ENCODE data around the gene KRT86. TPM values are rescaled to one million over a fixed set of nuclear protein-coding genes. Genes with fewer than 3 reads are reported as not detected.
"Not testable (repeated sequence)": the region's sequence is repeated elsewhere in the genome, so short reads cannot be mapped to it uniquely, and the experiment has no call there.

The KRT86 gene
- total RNA-seq, 1 donor from 2014 or later = 0.45 TPM

DNA sequence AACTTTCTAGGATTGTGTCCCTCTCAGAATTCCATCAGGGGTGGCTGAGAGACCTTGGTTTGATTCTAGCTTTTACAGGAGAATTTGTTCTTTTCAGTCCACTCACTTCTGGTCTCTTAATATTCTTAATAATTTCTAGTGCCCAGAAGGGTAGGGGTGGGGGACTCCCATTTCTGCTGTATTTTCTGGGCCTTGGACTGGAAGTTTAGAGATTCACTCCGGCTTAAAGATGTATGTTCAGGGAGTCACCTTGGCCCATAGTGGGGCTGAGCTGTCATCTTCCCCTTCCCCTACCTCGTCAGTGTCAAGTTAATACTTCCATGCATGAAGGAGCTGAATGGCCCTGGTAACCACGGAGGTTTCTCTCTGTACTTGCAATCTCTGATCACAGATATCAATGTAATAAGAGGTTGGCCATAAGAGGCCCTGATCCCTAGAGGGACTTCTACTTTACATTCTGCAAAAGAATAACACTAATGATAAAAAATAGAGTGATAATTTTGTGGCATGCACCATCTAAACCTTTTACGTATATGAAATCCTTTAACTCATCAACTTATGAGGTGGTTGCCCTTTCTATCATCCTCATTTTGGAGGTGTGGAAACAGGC is 10.2 kb downstream of the KRT86 start:
- DNase-seq (ENCODE audit: low spot score) = no peak
- intact Hi-C loops (cut with DNase I) = no loop called here
- no peak for ATAC-seq

DNA sequence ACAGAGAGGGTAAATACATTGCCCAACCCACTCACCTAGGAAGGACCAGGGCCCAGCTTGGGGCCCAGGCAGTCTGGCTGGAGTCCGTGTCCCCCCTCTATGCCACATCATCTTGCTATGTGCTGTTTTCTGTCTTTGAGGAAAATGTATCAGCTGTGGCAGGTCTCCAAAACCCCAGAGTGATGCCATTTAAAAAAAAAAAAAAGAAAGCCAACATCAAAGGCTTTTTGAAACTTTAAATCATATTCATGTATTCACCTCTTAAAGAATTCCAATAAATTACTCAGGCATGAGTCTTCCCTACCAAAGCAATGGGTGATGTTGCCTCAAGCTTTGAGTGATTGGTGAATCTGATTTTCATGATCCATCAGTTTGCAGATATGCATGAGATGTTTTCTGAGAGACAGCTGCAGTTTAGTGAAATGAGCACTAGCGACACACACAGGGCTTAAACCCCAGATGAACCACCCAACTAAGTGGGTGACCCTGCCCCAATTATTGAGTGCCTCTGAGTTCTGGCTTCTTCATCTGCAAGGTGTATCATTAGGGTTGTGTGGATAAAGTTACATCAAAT is 10.8 kb downstream of the KRT86 start:
- ATAC-seq (no peak), DNase-seq (ENCODE audit: low spot score) (no peak)
- intact Hi-C loops (cut with DNase I) = no loop called here

DNA sequence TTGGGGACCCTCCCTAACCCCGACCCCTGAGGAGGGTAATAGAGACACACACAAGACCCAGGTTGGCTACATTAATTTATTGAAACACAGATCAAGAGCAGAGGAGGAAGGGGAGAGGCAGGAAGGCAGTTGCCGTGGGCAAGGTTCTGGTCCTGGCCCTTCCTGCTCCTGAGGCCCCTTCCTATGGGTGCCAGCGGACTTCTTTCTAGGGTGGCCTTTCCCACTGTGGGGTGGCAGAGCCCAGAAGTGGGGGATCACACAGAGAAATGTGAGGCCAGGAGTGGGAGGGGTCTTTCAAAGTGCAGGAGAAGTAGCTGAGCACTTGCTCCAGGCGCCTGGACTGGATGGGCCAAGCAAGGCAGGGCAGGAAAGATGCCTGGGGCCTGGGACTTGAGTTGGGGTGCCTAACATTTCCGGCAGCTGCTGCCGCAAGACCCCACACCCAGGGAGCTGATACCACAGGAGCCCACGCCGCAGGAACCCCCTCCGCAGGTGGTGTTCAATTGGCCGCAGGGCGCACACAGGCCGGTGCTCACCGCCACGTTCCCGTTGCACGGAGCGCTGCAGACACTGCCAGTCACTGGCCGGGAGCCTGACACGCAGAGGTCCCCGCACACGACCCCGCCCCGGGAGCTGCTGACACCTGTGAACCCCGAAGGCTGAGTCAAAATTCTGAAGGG is 11.5 kb downstream of the KRT86 start:
- ATAC-seq = no peak
- intact Hi-C loops (cut with DNase I) = no loop called here

DNA sequence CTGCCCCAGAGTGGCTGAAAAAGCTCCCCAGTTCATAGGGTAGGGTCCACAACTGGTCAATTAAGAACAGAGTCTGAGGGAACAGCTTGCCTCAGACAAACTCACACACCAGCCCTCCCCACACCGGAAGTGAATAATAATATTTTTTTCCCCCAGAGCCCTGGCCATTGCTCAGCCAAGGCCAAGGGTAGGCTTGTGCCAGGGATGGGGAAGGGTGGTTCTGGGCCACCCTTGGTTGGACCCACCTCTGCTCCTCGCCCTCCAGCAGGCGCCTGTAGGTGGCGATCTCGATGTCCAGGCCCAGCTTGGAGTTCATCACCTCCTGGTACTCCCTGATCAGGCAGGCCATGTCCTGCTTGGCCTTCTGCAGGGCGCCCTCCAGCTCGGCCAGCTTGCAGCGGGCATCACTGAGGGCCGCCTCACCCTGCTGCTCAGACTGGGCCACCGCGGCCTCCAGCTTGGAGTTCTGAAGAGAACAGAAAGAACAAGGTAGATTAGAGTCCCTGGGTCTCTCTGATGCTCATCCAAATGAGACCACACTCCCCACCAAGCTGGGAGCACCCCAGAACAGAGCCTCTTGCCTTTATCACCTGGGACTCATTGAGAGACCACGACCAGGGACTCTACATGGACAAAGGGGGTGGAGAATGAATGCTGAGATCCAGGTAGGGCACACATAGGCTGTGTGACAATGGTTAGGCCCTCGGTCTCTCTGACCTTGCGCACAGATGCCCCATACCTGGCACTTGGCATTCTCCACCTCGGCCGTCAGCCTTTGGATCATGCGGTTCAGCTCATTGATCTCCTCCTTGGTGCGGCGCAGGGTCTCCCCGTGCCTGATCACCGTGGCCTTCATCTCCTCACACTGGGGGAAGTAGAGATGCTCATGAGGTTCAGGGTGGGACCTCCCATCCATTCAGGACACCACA is 12.7 kb downstream of the KRT86 start:
- ATAC-seq; intact Hi-C loops (cut with DNase I); DNase-seq (ENCODE audit: low spot score): not testable (repeated sequence)

More for the DNA sequence above, 11.5 kb downstream of the KRT86 start:
- DNase-seq (ENCODE audit: low spot score) = no peak

DNA sequence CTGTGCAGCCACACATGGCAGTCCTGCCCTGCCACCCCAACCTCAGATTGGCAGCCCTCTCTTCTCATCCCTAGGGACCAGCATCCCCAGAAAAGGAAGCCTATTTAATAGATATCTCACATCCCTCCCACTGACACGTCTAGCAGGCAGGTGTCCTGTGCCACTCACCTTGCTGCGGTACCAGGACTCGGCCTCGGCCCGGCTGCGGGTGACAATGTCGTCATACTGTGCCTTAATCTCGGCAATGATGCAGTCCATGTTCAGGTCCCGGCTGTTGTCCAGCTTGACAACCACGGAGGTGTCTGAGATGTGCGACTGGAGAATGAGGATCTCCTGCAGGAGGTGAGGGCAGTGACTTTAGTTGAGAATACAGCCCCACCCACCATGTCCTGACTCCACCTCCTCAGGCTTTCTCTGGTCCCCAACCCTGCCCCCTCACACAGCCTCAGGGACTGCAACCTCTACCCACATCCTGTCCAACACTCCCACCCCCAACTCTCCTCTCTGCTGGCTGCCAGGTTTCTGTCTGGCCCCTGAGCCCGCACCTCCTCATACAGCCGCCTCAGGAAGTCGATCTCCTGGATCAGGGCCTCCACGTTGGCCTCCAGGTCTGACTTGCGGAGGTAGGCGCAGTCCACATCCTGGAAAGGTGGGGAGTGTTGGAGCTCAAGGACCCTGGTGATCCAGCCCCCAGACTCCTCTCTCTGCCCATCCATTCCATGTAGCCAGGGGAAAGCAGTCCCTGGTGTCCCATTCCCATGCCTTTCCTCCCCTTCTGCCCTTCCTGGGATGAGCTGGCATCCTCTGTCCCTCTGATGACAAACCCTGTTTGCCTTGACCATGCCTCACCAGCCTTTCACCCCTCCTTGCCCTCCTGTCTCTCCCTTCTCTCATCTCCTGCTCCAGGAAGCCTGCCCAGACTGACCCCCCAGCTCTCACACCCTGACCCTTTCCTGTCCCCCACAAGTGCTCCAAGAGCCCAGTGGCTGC is 13.7 kb downstream of the KRT86 start:
- intact Hi-C loops (cut with DNase I); ATAC-seq; DNase-seq (ENCODE audit: low spot score): not testable (repeated sequence)

DNA sequence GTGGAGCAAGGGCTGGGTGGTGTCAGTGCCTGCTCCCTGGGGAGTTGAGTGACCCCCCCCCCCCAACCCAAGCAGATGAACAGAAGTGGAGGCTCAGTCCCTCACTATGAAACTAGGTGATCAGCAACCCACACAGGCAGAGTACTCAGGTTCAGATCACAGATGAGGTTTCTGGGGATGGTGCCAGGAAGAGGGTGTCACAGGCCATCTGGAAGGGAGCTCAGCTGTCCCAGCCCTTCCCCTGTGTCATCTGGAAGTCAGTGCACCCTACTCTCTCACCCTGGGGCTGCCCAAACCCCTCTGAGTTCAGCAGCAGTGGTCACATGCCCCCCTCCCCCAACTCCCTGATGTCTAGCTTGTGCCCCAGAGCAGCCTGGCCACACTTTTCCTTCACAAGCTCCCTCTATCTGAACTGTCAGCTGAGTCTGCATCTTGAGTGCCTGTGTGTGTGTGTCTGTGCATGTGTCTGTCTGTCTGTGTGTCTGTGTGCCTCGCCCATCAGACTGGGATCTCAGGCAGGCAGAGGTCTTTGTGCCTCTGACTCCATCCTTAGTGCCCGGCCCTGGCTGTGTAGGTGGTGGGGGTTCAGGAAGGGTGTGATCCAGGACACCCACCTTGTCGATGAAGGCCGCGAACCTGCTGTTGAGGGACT is 16.2 kb downstream of the KRT86 start:
- intact Hi-C loops (cut with DNase I) = not testable (repeated sequence)

DNA sequence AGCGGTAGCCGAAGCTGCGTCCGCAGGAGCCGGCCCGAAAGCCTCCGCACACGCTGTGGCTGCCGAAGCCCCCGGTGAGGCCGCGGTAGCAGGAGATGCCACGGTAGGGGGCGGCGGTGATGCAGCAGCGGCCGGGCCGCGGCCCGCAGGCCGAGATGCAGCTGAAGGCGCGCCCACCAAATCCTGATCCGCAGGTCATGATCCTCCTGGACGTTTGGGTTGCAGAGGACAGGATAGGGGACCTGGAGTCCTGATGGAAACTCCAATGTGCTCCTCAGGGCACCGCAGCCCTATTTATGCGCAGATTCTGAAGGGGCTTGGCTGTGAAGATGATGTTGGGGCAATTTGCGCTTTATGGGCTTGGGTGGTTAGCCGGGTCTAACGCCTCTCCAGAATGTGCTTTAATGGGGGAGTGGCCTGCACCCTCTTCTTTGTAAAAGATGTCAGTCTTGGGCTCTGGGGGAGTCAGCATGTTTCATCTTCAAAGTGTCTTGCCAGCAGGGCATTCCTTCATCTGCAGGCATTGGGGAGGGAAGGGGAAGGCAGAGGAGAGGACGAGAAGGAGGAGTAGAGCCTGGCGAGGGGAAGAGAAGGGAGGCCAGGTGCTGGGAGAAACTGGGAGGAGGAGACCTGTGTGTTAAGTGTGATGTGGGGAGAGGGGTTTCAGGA is 17.0 kb downstream of the KRT86 start, which contains the start of gene KRT81:
Gene KRT81, minus strand, starts transcription at position 268 of the 669 bp plus-strand sequence. Its CDS starts 69 bp downstream, at position 199.
- intact Hi-C loops (cut with DNase I) = no loop called here
- ATAC-seq (no peak), DNase-seq (ENCODE audit: low spot score) (no peak)

More for the DNA sequence above, 16.2 kb downstream of the KRT86 start:
- ATAC-seq; DNase-seq (ENCODE audit: low spot score): not testable (repeated sequence)

DNA sequence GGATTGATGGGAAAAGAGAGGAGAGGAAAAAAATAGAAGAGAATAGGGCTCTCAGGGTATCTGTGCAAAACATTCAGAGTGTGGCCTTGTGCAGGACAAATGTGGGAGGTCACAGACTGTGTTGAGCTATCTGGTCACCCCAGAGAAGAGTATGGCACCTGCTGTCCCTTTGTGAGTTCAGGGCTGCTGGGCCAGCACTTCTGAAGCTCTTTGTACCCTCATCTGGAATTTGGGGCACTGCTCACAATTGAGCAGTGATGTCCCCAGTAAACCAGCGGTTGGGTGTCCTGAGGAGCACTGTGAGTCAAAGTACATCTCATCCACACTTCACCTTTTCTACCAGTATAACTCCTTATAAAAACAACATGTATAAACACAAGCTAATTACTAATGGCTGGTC is 19.5 kb downstream of the KRT86 start:
- ATAC-seq (no peak), DNase-seq (ENCODE audit: low spot score) (no peak)
- intact Hi-C loops (cut with DNase I) = no loop called here

DNA sequence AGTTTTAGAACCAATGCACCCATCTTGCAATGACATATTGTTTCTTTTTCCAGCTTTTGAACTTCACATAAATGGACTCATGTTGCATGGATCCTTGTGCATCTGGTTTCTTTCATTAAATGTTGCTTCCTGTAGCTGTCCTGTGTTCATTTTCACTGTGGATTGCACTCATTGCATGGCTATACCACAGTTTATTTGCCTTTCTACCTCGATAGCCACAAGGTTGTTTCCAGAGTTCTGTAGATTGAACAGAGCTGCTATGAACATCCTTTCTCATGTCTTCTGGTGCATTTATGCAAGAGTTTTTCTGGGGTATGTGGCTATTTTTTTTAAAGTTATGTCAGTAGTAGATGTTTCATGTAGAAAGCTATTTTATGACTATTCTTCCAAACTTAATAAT is 20.4 kb downstream of the KRT86 start:
- no peak for ATAC-seq
- intact Hi-C loops (cut with DNase I) = no loop called here

DNA sequence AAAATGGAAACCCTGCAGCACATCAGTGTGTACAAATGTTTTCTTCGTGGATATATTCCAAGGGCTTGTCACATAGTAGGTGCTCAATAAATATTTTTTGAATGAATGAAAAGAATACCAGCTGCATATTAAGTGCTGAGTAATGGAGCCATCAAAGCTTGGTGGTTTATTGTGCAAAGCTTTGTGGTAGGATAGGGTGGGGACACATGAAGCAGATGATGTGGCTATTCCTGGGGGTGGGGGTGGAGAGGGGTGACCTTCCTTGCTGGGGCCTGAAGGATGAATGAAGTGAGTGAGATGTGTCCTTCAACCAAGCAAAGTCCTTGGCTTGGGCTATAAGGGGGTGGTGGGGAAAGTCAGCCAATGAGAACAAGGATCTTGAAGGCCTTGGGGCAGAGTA is 21.2 kb downstream of the KRT86 start:
- no peak for ATAC-seq
- intact Hi-C loops (cut with DNase I) = no loop called here
- DNase-seq (ENCODE audit: low spot score) = no peak

More for the DNA sequence above, 20.4 kb downstream of the KRT86 start:
- no peak for DNase-seq (ENCODE audit: low spot score)

DNA sequence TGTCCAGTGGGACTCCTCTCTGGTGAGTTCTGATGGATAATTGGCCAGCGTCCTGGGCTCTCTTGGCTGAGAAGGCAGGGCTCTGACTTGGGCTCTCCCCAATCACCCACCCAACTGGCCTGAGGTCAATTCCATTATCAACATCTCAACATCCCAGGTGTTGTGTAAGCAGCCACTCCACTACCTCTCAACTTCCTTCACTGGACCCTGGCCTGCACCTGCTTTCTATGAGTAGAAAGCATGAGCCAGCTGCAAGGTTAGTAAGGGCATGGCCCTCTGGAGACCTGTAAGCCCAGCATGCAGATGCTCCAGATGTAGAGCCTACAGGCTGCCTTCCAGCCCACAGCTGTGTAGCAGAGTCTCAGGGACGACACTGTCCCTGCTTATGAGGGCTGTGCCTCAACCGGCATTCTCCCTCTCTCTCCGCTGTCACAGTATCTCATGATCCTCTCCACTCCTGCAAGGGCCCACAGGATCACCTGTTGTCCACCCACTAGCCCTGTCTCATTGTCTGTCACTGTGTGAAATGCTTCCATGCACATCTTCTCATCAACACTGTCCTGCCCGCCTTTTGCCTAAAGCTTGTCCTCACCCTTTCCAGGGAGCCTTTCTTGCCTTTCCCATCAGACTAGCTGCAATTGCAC is 22.2 kb downstream of the KRT86 start:
- ATAC-seq (no peak), DNase-seq (ENCODE audit: low spot score) (no peak)
- intact Hi-C loops (cut with DNase I) = no loop called here

DNA sequence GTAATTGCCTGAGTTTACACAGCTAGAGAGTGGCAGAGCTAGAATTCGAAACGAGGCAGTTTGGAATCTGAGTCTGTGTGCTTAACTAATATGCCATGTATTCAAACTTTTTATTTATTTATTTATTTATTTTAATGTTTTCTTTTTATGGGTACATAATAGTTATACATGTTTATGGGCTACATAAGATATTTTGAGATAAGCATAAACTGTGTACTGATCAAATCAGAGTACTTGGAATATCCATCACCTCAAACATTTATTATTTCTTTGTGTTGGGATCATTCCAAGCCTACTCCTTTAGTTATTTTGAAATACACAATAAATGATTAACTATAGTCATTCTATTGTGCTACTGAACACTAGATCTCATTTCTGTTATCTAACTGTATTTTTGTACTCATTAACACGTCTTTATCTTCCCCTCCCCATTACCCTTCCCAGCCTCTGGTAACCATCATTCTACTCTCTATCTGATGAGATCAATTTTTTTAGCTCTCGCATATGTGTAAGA is 24.3 kb downstream of the KRT86 start:
- intact Hi-C loops (cut with DNase I) = no loop called here
- no peak for DNase-seq (ENCODE audit: low spot score)
- no peak for ATAC-seq

DNA sequence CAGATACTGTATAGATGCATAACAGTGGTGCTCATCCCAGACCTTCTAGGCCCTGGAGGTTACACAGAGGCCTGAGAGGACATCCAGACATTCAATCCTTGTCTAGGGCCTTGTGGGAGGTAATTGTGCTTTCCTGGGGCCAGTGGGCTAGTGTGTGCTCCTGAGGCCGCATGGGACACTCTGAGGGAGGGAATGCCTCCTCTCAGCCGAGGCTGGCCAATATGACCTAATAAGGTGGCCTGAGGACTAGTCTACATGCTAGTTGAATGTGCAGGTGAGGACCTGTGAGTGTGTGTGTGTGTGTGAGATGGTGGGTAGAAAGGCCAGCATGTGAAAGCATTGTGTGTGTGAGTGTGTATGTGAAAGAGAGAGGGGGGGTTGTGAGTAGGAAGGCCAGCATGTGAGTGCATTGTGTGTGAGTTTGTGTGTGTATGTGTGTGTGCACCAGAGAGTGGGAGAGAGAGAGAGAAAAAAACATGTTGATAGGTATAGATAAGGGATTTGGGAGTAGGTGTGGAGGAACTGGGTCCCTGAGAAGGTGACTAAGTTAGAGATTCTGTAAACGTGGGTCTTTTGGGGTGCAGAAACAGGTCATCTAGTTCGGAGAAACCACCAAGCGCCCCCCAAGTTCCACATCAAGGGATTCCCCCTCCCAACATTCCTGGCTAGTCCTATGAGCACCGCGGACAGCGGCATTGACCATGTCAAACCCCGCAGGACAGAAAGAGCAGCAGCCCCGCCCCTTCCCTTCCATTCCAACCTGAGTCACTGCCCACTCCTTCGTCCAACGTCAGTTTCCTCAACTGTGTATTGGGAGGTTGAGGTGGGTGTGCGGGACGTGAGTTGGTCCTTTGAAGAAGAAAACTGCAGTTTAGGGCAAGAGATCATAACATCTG is 26.6 kb downstream of the KRT86 start:
- ATAC-seq (no peak), DNase-seq (ENCODE audit: low spot score) (peak; percentile 27)
- intact Hi-C loops (cut with DNase I) = no loop called here

DNA sequence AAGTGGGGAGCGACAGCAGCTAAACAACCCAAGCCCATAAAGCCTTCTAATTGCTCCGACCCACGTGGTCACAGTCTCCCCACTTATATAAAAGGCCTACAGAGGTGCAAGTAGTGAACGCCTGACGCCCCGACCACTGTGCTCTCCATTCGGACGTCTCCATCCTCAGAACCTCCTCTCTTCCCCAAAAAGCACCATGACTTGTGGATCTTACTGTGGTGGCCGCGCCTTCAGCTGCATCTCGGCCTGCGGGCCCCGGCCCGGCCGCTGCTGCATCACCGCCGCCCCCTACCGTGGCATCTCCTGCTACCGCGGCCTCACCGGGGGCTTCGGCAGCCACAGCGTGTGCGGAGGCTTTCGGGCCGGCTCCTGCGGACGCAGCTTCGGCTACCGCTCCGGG is 27.3 kb downstream of the KRT86 start:
- DNase-seq (ENCODE audit: low spot score) = peak; percentile 28
- intact Hi-C loops (cut with DNase I); ATAC-seq: not testable (repeated sequence)

DNA sequence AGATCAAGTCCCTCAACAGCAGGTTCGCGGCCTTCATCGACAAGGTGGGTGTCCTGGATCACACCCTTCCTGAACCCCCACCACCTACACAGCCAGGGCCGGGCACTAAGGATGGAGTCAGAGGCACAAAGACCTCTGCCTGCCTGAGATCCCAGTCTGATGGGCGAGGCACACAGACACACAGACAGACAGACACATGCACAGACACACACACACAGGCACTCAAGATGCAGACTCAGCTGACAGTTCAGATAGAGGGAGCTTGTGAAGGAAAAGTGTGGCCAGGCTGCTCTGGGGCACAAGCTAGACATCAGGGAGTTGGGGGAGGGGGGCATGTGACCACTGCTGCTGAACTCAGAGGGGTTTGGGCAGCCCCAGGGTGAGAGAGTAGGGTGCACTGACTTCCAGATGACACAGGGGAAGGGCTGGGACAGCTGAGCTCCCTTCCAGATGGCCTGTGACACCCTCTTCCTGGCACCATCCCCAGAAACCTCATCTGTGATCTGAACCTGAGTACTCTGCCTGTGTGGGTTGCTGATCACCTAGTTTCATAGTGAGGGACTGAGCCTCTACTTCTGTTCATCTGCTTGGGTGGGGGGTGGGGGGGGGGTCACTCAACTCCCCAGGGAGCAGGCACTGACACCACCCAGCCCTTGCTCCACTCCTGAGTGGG is 27.9 kb downstream of the KRT86 start:
- DNase-seq (ENCODE audit: low spot score); ATAC-seq; intact Hi-C loops (cut with DNase I): not testable (repeated sequence)

Measured in sciatic nerve (tissue), 2 donors.